GM21619 (cell line): Measurements from ENCODE around the gene MT1B.

Source experiments
- ATAC-seq: cut with Tn5 transposase; IDR thresholded peaks from one replicate; pipeline ENCODE4 v1.9.1; 2021; ENCODE audit not compliant: unreplicated experiment

The MT1B gene

GRCh38 chr16:56651586-56651985 is at the start of gene MT1B:
Gene MT1B, plus strand, starts transcription at chr16:56651886. Its CDS starts 68 bp downstream, at chr16:56651954.
- no peak for ATAC-seq

- ATAC-seq: no peak
Measured at GRCh38 chr16:56603589-56603988, 48.1 kb upstream of the MT1B start.

GRCh38 chr16:56604966-56605365 is 46.7 kb upstream of the MT1B start:
- ATAC-seq: no peak

- no peak for ATAC-seq
Measured at GRCh38 chr16:56605475-56605874, 46.2 kb upstream of the MT1B start.

- ATAC-seq: no peak
Measured at GRCh38 chr16:56606071-56606475, 45.6 kb upstream of the MT1B start.

- ATAC-seq: no peak
Measured at GRCh38 chr16:56606476-56607108, 45.1 kb upstream of the MT1B start.

GRCh38 chr16:56607109-56607618 is 44.5 kb upstream of the MT1B start:
- no peak for ATAC-seq

- no peak for ATAC-seq
Measured at GRCh38 chr16:56607675-56608042, 44.0 kb upstream of the MT1B start.

GRCh38 chr16:56608043-56608875 is 43.4 kb upstream of the MT1B start, which contains the start of gene MT2A:
Gene MT2A, plus strand, starts transcription at chr16:56608584. Its CDS starts 72 bp downstream, at chr16:56608656.
- peak; percentile 78 for ATAC-seq

- ATAC-seq: no peak
Measured at GRCh38 chr16:56608876-56609462, 42.7 kb upstream of the MT1B start.

GRCh38 chr16:56609463-56609921 is 42.2 kb upstream of the MT1B start:
- ATAC-seq: peak; percentile 35

- no peak for ATAC-seq
Measured at GRCh38 chr16:56610017-56610608, 41.6 kb upstream of the MT1B start.

- no peak for ATAC-seq
Measured at GRCh38 chr16:56610609-56611111, 41.0 kb upstream of the MT1B start.

GRCh38 chr16:56611281-56611833 is 40.3 kb upstream of the MT1B start:
- ATAC-seq: no peak

- ATAC-seq: no peak
Measured at GRCh38 chr16:56613706-56614105, 38.0 kb upstream of the MT1B start.

GRCh38 chr16:56614549-56614991 is 37.1 kb upstream of the MT1B start:
- no peak for ATAC-seq

- ATAC-seq: no peak
Measured at GRCh38 chr16:56615353-56615752, 36.3 kb upstream of the MT1B start.

GRCh38 chr16:56616608-56617211 is 35.0 kb upstream of the MT1B start:
- no peak for ATAC-seq

GRCh38 chr16:56617212-56618085 is 34.2 kb upstream of the MT1B start:
- ATAC-seq: no peak
